Urinary bladder (tissue), 4 donors: ENCODE data around the gene CLSTN2. TPM values are rescaled to one million over a fixed set of nuclear protein-coding genes. Genes with fewer than 3 reads are reported as not detected.

Experiments
- DNase-seq: peaks from one replicate; pipeline ENCODE4 v3.0.0-alpha.2; 2015; ENCODE audit errors: extremely low spot score
- H3K27ac ChIP-seq: one replicate; pipeline ENCODE4 v1.5.1; 2013; ENCODE audit warnings: low read depth, mild to moderate bottlenecking, moderate library complexity
- H3K36me3 ChIP-seq: one replicate; pipeline ENCODE4 v1.6.1; 2013; ENCODE audit warnings: mild to moderate bottlenecking, moderate library complexity; ENCODE audit not compliant: insufficient read depth
- H3K4me1 ChIP-seq: one replicate; pipeline ENCODE4 v1.6.1; 2013; ENCODE audit warnings: mild to moderate bottlenecking, moderate library complexity; ENCODE audit not compliant: insufficient read depth
- H3K4me3 ChIP-seq: one replicate; pipeline ENCODE4 v1.5.1; 2013; ENCODE audit warnings: low read depth, low read length
- WGBS: extraction: QIAGEN DNeasy Blood & Tissue Kit; methylation state at CpG from one replicate; pipeline ENCODE4 v1.1.7; 2013; 5-methylcytosine and 5-hydroxymethylcytosine counted together
- polyA plus RNA-seq: library from polyadenylated mRNA; stranded (reverse); fragments of 200-250 nt; gene quantifications from one replicate; pipeline ENCODE4 v1.2.3, GENCODE V29; 2013
- total RNA-seq: library from RNA; depleted of rRNA; stranded (reverse); fragments of >200 nt; gene quantifications from one replicate; pipeline ENCODE4 v1.2.3, GENCODE V29; 2014
- donor health status: healthy with polysubstance abuse.
- donor health status: healthy.

The CLSTN2 gene
- total and polyA plus RNA-seq, 2 donors, result 1.1 to 4.9 TPM

GRCh38 chr3:140176526-140176925 is 241.5 kb downstream of the CLSTN2 start:
- DNase-seq, result no peak
- H3K36me3 ChIP-seq, result no peaks in the 10 kb centered on the region
- H3K4me1 ChIP-seq, result no peaks in the 10 kb centered on the region
- 50% methylated on average over 4 of the region's 4 CpGs for WGBS
- H3K27ac ChIP-seq, result no peak overlapping the region
- H3K4me3 ChIP-seq, result no peak overlapping the region

DNA sequence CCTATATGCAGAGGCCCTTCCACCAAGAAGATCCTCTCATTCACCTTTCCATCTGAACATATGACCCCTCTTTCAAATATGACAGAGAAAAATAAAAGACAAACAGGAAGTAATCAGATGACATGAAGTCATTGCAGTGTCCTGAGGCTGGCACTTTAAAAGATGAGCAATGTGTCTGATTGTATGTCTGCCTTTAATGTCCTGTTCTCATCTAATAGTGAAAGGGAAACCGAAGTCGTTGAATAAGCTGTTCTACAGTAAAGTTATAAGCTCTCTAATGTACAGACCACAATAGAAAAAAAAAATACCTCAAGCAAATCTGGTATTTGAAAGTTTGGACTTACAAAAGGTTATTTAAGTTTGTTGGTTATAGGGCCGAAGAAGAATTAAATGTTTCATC is 243.0 kb downstream of the CLSTN2 start:
- WGBS, result 71% methylated on average over 3 of the region's 3 CpGs
- no peaks in the 10 kb centered on the region for H3K4me1 ChIP-seq
- H3K27ac ChIP-seq, result no peak overlapping the region
- no peak for DNase-seq
- no peak overlapping the region for H3K4me3 ChIP-seq
- no peaks in the 10 kb centered on the region for H3K36me3 ChIP-seq

DNA sequence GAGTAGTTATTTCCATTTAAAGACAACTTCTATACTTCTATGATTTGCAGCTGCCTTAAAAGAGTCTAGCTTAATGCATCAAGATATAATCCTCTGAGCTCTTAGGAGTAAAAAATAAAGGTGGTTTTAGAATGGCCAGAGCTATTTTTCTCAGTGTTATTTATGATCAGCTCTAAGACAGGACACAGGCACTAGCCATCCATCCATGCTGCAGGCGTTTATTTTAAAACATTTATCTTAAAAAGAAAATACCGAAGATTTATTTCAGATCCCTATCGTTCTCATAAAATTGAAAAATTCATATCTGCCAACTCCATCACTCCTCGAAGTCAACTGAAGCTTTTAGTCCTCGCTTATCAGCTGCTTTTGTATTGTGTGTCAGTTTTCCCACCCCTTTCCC is 243.5 kb downstream of the CLSTN2 start:
- Histone ChIP-seq H3K4me3 (no peak overlapping the region), H3K27ac (no peak overlapping the region), H3K36me3 (no peaks in the 10 kb centered on the region), H3K4me1 (no peaks in the 10 kb centered on the region)
- no peak for DNase-seq
- 29% methylated on average over 5 of the region's 5 CpGs for WGBS

- H3K36me3 ChIP-seq, result no peaks in the 10 kb centered on the region
- 77% methylated on average over 1 of the region's 1 CpG for WGBS
- H3K4me1 ChIP-seq, result no peaks in the 10 kb centered on the region
- DNase-seq, result no peak
- no peak overlapping the region for H3K27ac ChIP-seq
- H3K4me3 ChIP-seq, result no peak overlapping the region
Observed at GRCh38 chr3:140180603-140181002, 245.6 kb downstream of the CLSTN2 start.

DNA sequence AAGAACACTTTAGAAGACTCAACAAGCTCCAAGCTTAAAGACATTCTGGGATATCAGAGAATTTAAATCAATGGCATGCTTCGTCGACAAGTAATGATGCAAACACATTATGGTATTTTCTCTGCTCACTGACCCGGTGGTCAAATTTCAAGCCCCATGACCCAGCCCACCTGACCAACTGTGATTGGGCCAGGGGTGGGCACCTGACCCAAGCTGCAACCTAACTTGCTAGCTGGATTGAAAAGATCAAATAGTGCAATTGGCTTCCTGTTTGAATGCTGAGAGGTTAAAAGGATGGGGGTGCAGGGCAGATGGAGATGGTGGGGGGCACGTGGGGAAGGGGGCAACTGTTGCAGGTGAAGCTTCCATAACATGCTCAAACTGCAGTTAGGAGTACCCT is 250.4 kb downstream of the CLSTN2 start:
- no peaks in the 10 kb centered on the region for H3K4me1 ChIP-seq
- WGBS, result 88% methylated on average over 4 of the region's 4 CpGs
- DNase-seq, result no peak
- no peak overlapping the region for H3K4me3 ChIP-seq
- no peak overlapping the region for H3K27ac ChIP-seq
- no peaks in the 10 kb centered on the region for H3K36me3 ChIP-seq

GRCh38 chr3:140186421-140186920 is 251.5 kb downstream of the CLSTN2 start:
- peak; percentile 83 for DNase-seq
- no peaks in the 10 kb centered on the region for H3K36me3 ChIP-seq
- no peaks in the 10 kb centered on the region for H3K4me1 ChIP-seq
- no peak overlapping the region for H3K4me3 ChIP-seq
- no peak overlapping the region for H3K27ac ChIP-seq

DNA sequence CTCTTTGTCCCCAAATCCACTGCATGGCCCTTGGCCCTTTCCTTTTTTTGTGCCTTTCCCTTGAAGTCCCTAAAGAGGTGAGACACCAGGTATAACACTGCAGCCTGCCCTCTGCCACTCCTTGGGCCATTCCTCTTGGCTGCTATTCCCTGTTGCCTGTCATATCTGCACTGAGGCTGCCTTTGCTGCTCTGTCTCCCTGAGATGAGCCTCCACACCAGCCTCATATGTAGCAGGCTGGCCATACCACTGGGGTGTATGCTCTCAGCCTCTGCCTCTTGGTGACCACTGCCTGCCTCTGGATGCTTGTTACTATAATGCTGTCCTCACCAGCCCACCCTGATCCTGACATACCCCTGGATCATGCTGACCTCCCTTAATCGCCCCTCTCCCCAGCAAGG is 252.0 kb downstream of the CLSTN2 start:
- Histone ChIP-seq H3K27ac (no peak overlapping the region), H3K4me1 (no peaks in the 10 kb centered on the region), H3K36me3 (no peaks in the 10 kb centered on the region), H3K4me3 (no peak overlapping the region)
- DNase-seq, result no peak
- WGBS, result 96% methylated on average over 1 of the region's 1 CpG

DNA sequence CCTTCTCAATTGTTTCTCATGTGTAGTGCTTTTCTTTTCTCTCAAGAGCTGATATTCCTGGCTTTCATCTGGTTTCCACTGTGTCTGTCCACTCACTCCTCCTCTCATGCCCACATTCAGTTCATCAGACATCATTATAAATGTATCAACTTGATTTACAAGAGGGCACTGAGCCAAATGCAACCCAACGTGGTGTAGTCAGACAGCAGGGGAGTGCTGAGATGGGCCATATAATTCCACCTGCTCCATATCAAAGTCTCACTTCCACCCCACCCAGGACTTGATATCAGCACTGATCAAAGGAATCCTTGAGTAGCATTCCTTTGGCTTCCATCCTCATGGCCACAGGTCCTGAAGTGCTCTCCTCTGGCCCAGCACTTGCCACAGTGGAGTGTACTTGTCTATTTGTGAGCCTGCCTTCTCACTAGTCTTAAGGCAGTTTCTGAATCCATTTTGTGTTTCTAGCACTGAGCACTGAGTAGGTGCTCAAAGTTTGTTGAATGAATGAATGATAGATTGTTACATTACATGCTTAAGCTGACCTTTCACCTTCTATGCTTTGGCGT is 252.8 kb downstream of the CLSTN2 start:
- Histone ChIP-seq H3K4me1 (no peaks in the 10 kb centered on the region), H3K4me3 (no peak overlapping the region), H3K27ac (no peak overlapping the region), H3K36me3 (no peaks in the 10 kb centered on the region)
- WGBS, result 61% methylated on average over 2 of the region's 2 CpGs
- DNase-seq, result no peak

- Histone ChIP-seq H3K36me3 (no peaks in the 10 kb centered on the region), H3K27ac (no peak overlapping the region), H3K4me1 (no peaks in the 10 kb centered on the region), H3K4me3 (no peak overlapping the region)
- DNase-seq, result no peak
- WGBS, result 54% methylated on average over 2 of the region's 2 CpGs
Observed at GRCh38 chr3:140188285-140188684, 253.3 kb downstream of the CLSTN2 start.

GRCh38 chr3:140189267-140189666 is 254.3 kb downstream of the CLSTN2 start:
- Histone ChIP-seq H3K27ac (no peak overlapping the region), H3K4me1 (no peaks in the 10 kb centered on the region), H3K36me3 (no peaks in the 10 kb centered on the region), H3K4me3 (no peak overlapping the region)
- DNase-seq, result no peak
- 93% methylated on average over 3 of the region's 3 CpGs for WGBS

DNA sequence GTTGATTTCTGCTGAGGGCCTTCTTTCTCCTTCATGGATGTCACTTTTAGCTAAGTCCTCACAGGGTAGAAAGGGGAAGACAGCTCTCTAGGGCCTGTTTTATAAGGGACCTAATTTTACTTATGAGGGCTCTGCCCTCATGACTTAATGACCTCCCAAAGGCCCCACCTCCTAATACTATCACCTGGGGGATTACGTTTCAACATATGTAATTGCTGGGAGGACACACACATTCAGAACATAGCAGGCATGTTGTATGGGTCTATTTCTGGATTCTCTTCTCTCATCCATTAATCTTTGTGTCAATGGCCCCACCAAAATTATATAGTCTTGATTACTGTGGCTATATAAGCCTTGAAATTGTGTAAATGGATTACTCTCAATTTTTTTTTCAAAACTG is 255.0 kb downstream of the CLSTN2 start:
- Histone ChIP-seq H3K36me3 (no peaks in the 10 kb centered on the region), H3K4me3 (no peak overlapping the region), H3K27ac (no peak overlapping the region), H3K4me1 (no peaks in the 10 kb centered on the region)
- DNase-seq, result no peak
- WGBS, result 74% methylated on average over 1 of the region's 1 CpG

- DNase-seq, result no peak
- Histone ChIP-seq H3K4me1 (no peaks in the 10 kb centered on the region), H3K4me3 (no peak overlapping the region), H3K36me3 (no peaks in the 10 kb centered on the region), H3K27ac (no peak overlapping the region)
Observed at GRCh38 chr3:140196970-140197369, 262.0 kb downstream of the CLSTN2 start.

DNA sequence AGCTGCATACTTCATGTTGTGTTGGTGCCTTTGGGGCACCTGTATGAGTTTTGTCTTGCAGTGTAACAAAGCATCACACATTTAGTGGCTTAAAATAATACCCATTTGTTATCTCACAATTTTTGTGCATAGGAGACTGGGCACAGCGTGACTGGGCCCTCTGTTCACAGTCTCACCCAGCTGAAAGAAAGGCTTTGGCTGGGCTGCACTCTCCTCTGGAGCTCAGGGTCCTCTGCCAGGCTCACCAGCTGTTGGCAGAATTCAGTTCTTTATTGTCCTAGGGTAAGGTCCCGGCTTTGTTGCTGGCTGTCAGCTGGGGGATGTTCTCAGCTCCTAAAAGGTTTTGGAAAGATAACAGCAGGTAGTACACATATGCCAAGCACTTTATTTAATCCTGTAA is 263.3 kb downstream of the CLSTN2 start:
- H3K4me3 ChIP-seq, result no peak overlapping the region
- H3K27ac ChIP-seq, result no peak overlapping the region
- WGBS, result 90% methylated on average over 2 of the region's 2 CpGs
- no peak for DNase-seq
- no peaks in the 10 kb centered on the region for H3K4me1 ChIP-seq
- no peaks in the 10 kb centered on the region for H3K36me3 ChIP-seq

- no peaks in the 10 kb centered on the region for H3K36me3 ChIP-seq
- no peak overlapping the region for H3K27ac ChIP-seq
- H3K4me1 ChIP-seq, result no peaks in the 10 kb centered on the region
- no peak overlapping the region for H3K4me3 ChIP-seq
- no peak for DNase-seq
- 93% methylated on average over 2 of the region's 2 CpGs for WGBS
Observed at GRCh38 chr3:140199008-140199407, 264.0 kb downstream of the CLSTN2 start.

- no peak overlapping the region for H3K27ac ChIP-seq
- H3K36me3 ChIP-seq, result no peaks in the 10 kb centered on the region
- DNase-seq, result no peak
- H3K4me1 ChIP-seq, result no peaks in the 10 kb centered on the region
- no peak overlapping the region for H3K4me3 ChIP-seq
- WGBS, result 91% methylated on average over 2 of the region's 2 CpGs
Observed at GRCh38 chr3:140199743-140200142, 264.8 kb downstream of the CLSTN2 start.
